GM18520 (cell line): ENCODE data around the gene EVI5L.
"Not testable (repeated sequence)": the region's sequence is repeated elsewhere in the genome, so short reads cannot be mapped to it uniquely, and the experiment has no call there.

ENCODE experiments used
- ATAC-seq: cut with Tn5 transposase; IDR thresholded peaks from one replicate; pipeline ENCODE4 v1.9.1; 2021; ENCODE audit not compliant: unreplicated experiment

EVI5L gene

DNA sequence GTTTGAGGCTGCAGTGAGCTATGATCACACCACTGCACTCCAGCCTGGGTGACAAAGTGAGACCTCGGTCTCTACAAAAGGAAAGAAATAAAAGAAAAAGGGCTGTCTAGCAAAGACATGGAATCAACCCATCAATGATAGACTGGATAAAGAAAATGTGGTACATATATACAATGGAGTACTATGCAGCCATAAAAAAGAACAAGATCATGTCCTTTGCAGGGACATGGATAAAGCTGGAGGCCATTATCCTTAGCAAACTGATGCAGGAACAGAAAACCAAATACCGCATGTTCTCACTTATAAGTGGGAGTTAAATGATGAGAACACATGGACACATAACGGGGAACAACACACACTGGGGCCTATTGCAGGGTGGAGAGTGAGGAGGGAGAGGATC lies 14.0 kb upstream of the EVI5L start:
- not testable (repeated sequence) for ATAC-seq

DNA sequence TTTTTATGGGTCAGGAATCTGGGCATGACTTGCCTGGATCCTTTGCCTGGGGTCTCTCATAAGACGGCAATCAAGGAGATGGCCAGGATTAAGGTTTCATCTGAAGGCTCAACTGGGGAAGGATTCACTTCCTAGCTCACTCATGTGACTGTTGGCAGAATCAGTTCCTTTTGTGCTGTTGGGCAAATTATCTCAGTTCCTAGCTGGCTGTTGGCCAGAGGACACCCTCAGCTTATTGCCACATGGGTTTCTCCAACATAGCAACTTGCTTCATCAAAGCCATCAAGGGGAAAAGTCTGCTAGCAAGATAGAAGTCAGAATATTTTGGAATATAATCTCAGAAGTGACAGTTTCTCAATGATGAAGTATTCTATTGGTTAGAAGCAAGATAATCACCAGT lies 12.2 kb upstream of the EVI5L start:
- no peak for ATAC-seq

DNA sequence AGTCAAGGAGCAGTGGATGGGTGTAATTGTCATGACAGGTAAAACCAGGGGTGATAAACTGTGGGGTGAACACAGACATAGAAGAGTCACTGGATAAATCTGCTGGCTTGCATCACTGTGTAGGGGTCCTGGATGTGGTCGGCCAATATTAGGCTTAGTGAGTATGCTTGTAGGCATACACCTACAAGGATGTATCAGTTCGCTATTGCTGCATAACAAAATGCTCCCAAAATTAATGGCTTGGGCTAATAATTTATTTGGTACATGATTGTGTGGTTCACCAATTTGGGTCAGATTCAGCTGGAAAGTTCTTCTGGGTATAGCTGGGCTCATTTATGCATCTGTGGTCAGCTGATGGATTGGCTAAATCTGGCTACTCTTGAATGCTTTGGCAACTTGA lies 11.2 kb upstream of the EVI5L start:
- ATAC-seq = no peak

DNA sequence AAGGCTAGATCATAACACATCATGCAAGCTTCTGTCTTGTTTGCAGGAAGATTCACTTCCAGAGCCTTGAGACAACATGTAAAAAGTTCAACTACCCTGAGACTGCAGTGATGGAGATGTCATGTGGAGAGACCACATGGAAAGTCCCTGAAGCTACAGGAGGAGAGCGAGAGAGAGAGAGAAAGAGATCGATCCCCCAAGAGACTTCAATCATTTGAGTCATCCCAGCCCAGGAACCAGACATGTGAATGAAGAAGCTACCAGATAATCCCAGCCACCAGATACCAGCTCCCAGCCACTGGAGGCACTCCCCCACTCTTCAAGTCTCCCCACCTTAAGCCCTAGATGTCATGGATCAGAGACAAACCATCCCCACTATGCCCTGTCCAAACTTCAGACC lies 10.7 kb upstream of the EVI5L start:
- no peak for ATAC-seq

DNA sequence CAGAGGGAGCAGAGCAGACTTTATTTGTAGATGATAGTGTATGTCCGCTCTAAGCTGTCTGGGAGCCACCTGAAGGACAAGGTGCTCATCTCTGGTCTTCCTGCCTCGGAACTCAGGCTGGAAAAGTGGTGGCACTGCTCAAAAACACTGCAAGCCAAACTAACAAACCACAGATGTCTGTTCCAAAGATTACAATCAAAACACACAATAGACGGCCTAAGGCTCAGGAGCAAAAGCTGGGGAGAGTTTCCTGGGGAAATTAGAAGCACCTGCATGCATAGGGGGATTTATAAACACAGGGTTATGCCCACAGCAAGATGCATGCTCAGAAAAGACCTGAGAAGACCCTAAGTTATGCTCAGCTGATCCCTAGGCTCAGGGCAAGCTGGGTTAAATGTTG lies 9.4 kb upstream of the EVI5L start:
- no peak for ATAC-seq

DNA sequence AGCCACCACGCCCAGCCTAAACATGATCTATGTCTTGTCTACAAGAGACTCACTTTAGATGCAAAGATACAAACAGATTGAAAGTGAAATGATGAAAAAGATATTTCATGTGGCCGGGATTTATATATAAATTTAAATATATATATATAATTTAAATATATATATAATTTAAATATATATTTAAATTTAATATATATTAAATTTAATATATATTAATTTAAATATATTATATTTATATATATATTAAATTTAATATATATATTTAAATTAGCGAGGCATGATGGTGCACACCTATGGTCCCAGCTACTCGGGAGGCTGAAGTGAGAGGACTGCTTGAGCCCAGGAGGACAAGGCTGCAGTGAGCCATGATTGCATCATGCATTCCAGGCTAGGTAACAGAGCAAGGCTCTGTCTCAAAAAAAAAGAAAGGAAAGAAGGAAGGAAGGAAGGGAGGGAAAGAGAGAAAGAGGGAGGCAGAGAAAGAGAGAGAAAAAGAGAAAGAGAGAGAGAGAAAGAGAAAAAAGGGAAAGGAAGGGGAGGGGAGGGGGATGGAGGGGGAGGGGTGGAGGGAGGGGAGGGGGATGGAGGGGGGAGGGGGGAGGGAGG lies 7.0 kb upstream of the EVI5L start:
- no peak for ATAC-seq

DNA sequence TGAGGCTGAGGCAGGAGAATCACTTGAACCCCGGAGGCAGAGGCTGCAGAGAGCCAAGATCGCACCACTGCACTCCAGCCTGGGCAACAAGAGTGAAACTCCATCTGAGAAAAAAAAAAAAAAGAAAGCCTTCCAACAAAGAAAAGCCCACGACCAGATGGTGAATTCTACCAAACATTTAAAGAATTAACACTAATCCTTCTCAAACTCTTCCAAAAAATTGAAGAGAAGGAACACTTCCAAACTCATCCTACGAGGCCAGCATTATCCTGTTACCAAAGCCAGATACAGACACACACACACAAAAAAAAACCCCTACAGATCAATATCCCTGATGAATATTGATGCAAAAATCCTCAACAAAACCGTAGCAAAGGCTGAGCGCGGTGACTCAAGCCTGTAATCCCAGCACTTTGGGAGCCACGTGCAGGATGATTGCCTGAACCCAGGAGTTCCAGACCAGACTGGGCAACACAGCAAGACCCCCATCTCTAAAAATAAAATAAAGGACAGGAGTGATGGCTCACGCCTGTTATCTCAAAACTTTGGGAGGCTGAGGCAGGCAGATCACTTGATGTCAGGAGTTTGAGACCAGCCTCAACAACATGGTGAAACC lies 6.2 kb upstream of the EVI5L start:
- no peak for ATAC-seq

DNA sequence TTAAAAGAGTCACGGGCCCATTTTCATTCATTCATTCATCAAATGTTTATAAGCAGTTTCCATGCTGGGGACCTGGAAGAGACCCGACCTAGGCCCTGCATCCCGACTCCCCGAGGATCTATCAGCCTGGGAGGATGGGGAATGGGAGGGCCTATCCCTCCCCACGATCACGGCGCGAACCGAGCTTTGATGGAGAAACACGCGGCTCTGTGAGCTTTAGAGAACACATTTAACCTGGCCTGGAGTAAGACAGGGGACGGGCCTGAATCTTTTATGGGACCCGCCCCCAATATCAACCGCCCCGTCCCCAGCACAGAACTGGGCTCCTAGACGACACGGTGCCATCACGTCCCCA lies 875 bp upstream of the EVI5L start:
- ATAC-seq = no peak

DNA sequence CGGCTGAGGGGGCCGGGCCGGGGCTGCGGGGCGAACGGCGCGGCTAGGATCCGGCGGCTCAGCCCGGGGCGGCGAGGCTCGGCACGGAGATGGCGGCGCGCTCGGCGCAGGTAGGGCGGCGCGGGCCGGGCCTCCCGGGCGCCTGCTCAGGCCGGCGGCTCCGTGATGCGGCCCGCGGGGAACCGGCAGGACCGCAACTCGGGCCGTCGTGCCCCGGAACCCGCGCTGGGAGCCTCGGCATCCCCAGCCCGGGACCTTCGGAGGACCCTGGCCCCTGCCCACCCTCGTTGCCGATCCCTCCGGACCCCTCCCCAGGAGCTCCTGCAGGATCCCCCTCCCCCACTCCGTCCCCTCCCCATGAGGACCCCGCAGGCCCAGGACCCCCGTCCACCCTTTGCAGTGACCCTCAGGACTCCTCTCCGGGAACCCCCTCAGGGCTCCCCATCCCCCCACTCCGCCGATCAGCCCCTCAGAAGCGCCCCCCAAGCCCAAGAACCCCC lies 304 bp downstream of the EVI5L start:
- ATAC-seq = no peak

DNA sequence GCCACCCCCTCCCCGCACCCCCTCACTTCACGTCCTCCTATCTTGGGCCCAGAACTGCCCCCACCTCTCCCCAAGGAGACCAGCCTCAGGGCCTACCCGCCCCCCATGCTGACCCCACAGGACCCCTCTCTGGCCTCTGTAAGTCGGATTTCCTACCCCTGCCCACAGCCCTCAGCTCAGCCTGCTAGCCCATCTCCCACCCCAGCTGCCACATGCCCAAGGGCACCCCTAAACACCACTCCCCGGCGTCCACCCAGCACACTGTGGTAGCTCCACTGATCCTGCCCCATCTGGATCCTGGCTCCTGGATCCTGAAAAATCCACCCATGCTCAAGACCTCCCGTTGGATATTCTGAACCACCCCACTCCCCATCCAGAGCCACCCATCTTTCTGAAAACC lies 805 bp downstream of the EVI5L start:
- no peak for ATAC-seq

DNA sequence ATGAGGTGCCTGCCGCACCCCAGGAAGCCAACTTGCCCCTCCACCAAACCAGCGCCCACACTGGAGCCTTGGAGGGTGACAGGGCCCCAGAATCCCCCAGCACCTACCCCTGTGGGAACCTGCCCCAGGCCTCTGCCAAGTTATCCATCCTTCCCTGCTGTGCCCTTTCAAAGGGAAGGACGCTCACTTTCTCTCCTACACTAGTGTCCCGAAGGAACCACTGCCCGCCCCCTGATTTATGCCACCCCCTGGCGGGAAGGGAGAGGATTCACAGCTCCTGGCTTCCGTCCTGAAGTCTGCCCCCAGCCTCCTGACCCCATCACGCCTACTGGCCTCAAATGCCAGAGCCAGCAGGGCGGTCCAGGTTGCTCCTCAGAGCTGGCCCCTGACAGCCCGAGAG lies 1.4 kb downstream of the EVI5L start:
- ATAC-seq = no peak

DNA sequence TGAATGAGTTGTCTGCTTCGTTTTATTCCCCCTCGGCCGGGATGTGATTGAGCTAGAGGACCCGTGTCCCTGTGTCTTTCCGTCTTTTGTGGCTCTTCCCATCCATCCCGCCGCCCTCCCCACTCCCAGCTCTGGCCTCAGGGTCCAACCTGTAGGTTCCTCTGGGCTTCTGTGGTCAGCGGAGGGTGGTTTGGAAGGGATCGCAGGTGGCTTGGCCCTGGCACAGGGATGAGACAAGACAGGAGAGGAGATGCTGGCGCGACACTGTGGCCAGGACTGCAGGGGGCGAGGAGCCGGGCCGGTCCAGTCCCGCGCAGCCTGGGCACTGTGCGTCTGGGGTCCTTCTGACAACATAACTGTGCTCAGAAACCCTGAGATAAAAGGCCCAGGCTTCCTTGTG lies 2.0 kb downstream of the EVI5L start:
- ATAC-seq = no peak

DNA sequence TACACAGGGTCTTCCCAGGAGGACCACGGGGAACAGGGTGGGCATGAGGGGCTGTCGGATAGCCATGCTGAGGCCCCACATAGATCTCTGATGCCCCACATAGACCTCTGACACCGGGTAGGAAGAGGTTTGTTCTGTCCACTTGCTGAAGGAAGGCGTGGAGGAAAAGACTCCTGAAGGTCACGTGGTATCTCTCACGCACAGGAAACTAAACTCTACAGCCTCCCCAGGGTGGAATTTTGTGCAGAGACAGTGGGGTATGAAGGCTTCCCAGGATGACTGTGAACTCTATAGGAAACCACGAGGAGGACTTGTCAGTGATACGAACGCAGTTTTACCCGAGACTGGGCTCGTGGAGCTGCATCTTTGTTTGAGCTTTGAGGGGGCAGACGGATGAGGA lies 2.8 kb downstream of the EVI5L start:
- ATAC-seq = no peak

DNA sequence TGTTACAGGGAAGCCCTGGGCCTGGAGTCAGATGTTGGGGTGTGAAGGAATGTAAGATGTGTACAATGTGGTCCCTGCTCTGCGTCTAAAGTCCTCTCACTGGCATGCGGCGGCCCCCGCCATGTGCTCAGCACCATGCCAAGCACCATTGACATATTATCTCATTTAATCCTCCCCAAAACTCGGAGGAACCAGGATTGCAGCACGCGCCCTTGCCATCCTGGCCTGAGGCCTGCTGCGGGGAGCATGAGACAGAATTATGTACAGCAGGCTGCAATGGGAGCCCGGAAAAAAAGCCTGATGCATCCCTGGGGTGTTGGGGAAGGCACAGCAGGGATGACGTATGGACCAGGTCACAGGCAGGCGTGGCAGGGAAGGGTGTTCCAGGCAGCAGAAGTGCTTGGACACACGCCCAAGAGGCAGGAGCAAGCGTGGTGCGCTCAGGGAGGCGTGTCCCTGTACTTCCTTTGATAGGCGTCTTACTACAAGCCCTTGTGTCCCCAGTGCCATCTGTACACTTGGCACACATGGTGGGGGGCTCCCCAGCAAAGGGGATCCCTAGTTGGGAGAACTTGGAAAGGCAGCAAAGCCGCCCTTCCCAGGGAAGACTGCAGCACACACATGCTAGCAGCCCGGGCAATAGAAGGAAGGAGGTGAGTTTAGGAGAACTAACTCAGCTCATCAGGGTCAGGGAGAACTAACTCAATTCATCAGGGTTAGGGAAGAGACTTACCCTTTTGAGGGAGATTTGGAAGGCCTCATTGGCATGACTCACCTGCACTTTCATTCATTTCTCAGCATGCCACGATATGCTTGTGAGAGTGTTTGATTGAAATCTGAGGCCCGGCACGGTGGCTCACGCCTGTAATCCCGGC lies 3.4 kb downstream of the EVI5L start:
- ATAC-seq = no peak

DNA sequence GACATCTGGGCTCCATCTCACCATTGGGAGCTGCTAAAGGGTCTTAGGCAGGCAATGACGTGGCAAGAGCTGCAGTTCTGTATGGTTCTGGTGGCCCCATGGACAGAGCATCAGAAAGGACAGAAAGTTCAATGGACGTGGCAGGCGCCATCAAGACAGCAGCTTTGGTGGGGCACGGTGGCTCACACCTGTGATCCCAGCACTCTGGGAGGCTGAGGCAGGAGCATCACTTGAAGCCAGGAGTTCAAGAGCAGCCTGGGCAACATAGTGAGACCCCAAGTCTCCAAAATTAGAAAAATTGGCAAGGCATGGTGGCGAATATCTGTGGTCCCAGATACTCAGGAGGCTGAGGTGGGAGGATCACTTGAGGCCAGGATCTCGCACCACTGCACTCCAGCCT lies 9.5 kb downstream of the EVI5L start:
- no peak for ATAC-seq

DNA sequence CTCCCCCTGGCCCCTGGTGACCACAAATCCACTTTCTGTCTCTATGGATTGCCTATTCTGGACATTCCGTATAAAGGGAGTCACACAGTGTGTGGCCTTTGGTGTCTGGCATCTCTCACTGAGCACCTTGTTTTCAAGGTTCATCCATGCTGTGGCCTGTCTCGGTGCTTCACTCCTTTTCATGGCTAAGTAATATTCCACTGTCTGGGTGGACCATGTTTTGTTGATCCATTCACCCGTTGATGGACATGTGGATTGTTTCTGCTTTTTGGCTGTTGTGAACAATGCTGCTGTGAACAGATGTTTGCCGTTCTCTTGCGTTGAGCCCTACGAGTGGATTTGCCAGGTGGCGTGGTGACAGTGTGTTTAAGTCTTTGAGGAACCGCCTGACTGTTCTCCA lies 10.6 kb downstream of the EVI5L start:
- no peak for ATAC-seq

DNA sequence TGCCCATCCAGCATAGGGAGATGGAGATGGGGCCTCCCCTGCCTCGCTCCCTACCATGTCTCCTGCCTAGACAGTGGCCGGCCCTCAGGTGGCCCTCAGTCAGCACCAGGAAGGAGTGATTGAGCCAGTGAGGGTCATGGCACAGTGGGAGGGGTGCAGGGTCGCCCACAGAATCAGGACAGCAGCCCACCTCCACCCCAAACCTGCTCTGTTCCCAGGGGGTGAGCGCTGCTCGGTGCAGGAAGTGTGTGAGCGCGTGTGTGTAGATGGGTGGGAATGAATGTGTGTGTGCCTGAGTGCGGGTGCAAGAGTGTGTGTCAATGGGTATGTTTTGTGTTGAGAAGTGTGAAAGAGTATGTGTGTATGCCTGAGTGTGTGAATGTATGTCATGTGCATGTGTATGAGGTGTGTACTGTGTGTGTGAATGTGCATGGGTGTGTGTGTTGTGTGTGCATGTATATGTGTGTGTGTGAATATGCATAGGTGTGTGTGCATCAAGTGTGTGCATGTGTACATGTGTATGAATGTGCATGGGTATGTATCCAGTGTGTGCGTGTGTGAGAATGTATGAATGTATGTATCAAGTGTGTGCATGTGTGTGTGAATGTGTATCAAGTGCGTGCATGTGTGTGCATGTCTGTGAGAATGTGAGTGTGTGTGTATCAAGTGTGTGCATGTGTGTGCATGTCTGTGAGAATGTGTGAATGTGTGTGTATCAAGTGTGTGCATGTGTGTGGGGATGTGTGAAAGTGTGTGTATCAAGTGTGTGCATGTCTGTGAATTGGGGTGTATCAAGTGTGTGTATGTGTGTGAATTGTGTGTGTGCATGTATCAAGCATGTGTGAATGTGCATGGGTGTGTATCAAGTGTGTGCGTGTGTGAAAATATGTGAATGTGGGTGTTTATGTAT lies 12.0 kb downstream of the EVI5L start:
- ATAC-seq = no peak

DNA sequence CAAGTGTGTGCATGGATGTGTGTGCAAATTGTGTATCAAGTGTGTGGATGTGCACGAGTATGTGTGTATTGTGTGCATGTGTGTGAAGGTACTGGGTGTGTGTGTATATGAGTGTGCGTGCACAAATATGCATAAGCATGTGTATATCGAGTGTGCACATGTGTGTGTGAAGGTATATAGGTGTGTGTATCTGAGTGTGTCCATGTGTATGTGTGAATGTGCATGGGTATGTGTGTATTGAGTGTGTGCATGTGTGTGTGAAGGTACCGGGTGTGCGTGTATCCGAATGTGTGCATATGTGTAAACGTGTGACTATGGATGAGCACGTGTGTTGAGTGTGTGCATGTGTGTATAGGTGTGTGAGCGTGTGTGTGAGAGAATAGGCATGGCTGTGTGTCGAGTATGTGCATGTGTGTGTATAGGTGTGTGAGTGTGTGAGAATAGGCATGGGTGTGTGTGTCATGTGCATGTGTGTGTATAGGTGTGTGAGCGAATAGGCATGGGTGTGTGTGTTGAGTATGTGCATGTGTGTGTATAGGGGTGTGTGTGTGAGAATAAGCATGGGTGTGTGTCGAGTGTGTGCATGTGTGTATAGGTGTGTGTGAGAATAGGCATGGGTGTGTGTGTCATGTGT lies 12.8 kb downstream of the EVI5L start:
- no peak for ATAC-seq

DNA sequence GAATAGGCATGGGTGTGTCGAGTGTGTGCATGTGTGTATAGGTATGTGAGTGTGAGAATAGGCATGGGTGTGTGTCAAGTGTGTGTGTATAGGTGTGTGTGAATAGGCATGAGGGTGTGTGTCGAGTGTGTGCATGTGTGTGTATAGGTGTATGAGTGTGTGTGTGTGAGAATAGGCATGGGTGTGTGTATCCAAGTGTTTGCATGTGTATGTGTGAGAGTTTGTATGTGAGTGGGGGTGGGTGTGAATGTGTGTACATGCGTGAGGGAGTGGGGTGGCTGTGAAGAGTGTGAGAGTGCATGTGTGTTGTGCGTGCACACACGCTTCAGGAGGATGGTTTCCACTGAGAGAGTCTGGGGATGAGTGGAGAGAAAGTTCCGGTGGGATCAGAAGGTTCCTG lies 13.5 kb downstream of the EVI5L start:
- ATAC-seq = no peak

DNA sequence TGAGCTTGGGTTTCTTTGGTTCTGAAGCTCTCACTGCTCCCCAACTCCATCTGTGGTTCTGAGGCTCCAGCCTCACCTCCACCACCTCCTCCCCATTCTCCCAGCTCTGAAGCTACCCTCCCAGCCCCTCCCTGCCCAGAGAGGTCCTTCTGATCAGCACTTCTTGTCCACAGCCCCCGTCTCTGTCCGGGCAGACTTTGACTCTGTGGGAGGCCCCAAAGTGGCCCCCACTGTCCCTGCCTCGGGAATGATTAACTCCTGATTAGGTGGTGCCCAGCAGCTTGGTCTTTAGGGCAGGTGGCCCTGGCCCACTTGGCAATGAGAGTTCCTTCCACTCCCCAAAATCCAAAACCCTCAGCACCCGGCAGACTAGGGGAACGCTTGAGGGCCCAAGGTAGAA lies 14.4 kb downstream of the EVI5L start:
- ATAC-seq = no peak

DNA sequence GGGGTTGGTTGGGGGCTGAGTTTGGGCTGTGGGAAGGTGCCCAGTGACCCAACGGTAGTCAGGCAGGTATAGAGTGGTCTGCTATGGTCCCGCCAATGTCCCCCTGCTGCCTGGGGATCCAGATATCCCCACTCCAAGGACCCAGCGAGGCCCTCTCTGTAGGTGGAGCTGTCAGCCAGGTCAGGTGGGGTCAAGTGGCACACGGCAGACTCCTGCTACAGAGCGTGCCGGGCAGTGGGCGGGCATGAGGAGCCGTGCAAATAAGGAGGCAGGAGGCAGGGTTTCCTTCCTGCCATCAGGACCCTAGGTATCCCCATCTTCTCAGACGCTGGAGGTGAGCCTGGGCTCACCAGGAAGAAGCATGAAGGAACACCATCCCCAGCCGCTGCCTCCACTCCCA lies 14.9 kb downstream of the EVI5L start:
- ATAC-seq = no peak
